IMR-90 (cell line): Measurements from ENCODE around the gene CFAP73.

Experiments used
- BHLHE40 ChIP-seq: fragments of 150-350 bp; IDR thresholded peaks from 2 replicates; pipeline ENCODE4 v1.6.1; 2016; ENCODE audit warnings: mild to moderate bottlenecking, low read depth, low read length
- CEBPB ChIP-seq: IDR thresholded peaks from 2 replicates; pipeline ENCODE4 v1.6.1; 2012; ENCODE audit warnings: low read depth, low read length, improper control_type of control experiment
- CHD1 ChIP-seq: IDR thresholded peaks from 2 replicates; pipeline ENCODE4 v1.6.1; 2012; ENCODE audit warnings: low read depth, low read length, improper control_type of control experiment
- FOS ChIP-seq: fragments of 150-350 bp; IDR thresholded peaks from 2 replicates; pipeline ENCODE4 v1.6.1; 2016; ENCODE audit warnings: low read depth, low read length
- MAZ ChIP-seq: IDR thresholded peaks from 2 replicates; pipeline ENCODE4 v1.6.1; 2012; ENCODE audit warnings: low read depth, mild to moderate bottlenecking, low read length, improper control_type of control experiment, moderate library complexity, borderline replicate concordance
- MXI1 ChIP-seq: IDR thresholded peaks from 2 replicates; pipeline ENCODE4 v1.6.1; 2012; ENCODE audit warnings: low read depth, mild to moderate bottlenecking, low read length, moderate library complexity, borderline replicate concordance
- POLR2A ChIP-seq: IDR thresholded peaks from 2 replicates; pipeline ENCODE4 v1.6.1; 2012; ENCODE audit warnings: mild to moderate bottlenecking, low read depth, low read length
- RAD21 ChIP-seq: IDR thresholded peaks from 2 replicates; pipeline ENCODE4 v1.6.1; 2012; ENCODE audit warnings: low read length, improper control_type of control experiment
- RFX5 ChIP-seq: IDR thresholded peaks from 2 replicates; pipeline ENCODE4 v1.8.0; 2012; ENCODE audit warnings: low read depth, mild to moderate bottlenecking, low read length, moderate library complexity
- SMC3 ChIP-seq: fragments of 150-350 bp; IDR thresholded peaks from 2 replicates; pipeline ENCODE4 v1.6.1; 2016; ENCODE audit warnings: low read depth, mild to moderate bottlenecking, antibody characterized with exemption, low read length, moderate library complexity
- USF2 ChIP-seq: fragments of 150-350 bp; IDR thresholded peaks from 2 replicates; pipeline ENCODE4 v1.6.1; 2017; ENCODE audit warnings: mild to moderate bottlenecking, antibody characterized with exemption, low read length, low read depth
- TF ChIP-seq, protein P1 (sequence below): conservative IDR thresholded peaks from 2 replicates; pipeline ENCODE4 v1.5.1; 2012; ENCODE audit warnings: mild to moderate bottlenecking, low read depth, low read length, improper control_type of control experiment
- TF ChIP-seq, protein P2 (sequence below): fragments of 150-350 bp; IDR thresholded peaks from 2 replicates; pipeline ENCODE4 v1.6.1; 2016; ENCODE audit warnings: low read depth, mild to moderate bottlenecking, low read length, moderate library complexity, borderline replicate concordance

- TF ChIP-seq, protein P1, sequence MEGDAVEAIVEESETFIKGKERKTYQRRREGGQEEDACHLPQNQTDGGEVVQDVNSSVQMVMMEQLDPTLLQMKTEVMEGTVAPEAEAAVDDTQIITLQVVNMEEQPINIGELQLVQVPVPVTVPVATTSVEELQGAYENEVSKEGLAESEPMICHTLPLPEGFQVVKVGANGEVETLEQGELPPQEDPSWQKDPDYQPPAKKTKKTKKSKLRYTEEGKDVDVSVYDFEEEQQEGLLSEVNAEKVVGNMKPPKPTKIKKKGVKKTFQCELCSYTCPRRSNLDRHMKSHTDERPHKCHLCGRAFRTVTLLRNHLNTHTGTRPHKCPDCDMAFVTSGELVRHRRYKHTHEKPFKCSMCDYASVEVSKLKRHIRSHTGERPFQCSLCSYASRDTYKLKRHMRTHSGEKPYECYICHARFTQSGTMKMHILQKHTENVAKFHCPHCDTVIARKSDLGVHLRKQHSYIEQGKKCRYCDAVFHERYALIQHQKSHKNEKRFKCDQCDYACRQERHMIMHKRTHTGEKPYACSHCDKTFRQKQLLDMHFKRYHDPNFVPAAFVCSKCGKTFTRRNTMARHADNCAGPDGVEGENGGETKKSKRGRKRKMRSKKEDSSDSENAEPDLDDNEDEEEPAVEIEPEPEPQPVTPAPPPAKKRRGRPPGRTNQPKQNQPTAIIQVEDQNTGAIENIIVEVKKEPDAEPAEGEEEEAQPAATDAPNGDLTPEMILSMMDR: no peak
- no peak for TF ChIP-seq POLR2A
- TF ChIP-seq, protein P2, sequence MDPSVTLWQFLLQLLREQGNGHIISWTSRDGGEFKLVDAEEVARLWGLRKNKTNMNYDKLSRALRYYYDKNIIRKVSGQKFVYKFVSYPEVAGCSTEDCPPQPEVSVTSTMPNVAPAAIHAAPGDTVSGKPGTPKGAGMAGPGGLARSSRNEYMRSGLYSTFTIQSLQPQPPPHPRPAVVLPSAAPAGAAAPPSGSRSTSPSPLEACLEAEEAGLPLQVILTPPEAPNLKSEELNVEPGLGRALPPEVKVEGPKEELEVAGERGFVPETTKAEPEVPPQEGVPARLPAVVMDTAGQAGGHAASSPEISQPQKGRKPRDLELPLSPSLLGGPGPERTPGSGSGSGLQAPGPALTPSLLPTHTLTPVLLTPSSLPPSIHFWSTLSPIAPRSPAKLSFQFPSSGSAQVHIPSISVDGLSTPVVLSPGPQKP: no peak
- TF ChIP-seq RAD21: no peak
- no peak for TF ChIP-seq MAZ
- no peak for TF ChIP-seq SMC3
- TF ChIP-seq BHLHE40: no peak
- no peak for TF ChIP-seq USF2
- TF ChIP-seq RFX5: no peak
- TF ChIP-seq CEBPB: no peak
- no peak for TF ChIP-seq MXI1
- no peak for TF ChIP-seq FOS
- TF ChIP-seq CHD1: no peak
Observed at GRCh38 chr12:113167868-113168267, 18.3 kb downstream of the CFAP73 start.
